Ovary (tissue), 9 donors: ENCODE results near the gene NDFIP1. TPM values are rescaled to one million over a fixed set of nuclear protein-coding genes. Genes with fewer than 3 reads are reported as not detected.

Experiments used
- DNase-seq, 5 donors: peaks; one replicate each; pipeline ENCODE4 v3.0.0-alpha.2; 2019 to 2020
- H3K27ac ChIP-seq, 2 donors: fragments of 200-600 bp; one replicate each; pipeline versions ENCODE4 v1.5.1 to v1.8.0; 2019 to 2022
- H3K27me3 ChIP-seq: fragments of 200-600 bp; one replicate; pipeline ENCODE4 v1.8.0; 2022
- H3K36me3 ChIP-seq: fragments of 200-600 bp; sonication (generic); one replicate; pipeline ENCODE4 v1.5.1; 2019
- H3K4me1 ChIP-seq: one replicate; pipeline ENCODE4 v1.8.1; 2013; ENCODE audit warnings: mild to moderate bottlenecking, moderate library complexity; ENCODE audit not compliant: insufficient read depth
- H3K4me3 ChIP-seq: fragments of 200-600 bp; sonication (generic); one replicate; pipeline ENCODE4 v1.5.1; 2017
- H3K9me3 ChIP-seq, 2 donors: fragments of 200-600 bp in 1 of 2; sonication (generic) in 1 of 2; one replicate each; pipeline versions ENCODE4 v1.5.1 to v1.8.1; 2013 to 2019; ENCODE audit warnings: mild to moderate bottlenecking in 1 of 2, moderate library complexity in 1 of 2
- CTCF ChIP-seq, 3 donors: fragments of 450-650 bp in 2 of 3; fragments of 200-600 bp in 1 of 3; IDR thresholded peaks; one replicate each; pipeline versions ENCODE4 v1.5.1 to v1.8.0; 2016 to 2022; ENCODE audit warnings: antibody characterized with exemption in 3 of 3, mild to moderate bottlenecking in 1 of 3
- EP300 ChIP-seq: sonication (generic); formaldehyde crosslinking; IDR thresholded peaks from one replicate; pipeline ENCODE4 v1.6.1; 2017; ENCODE audit warnings: antibody characterized with exemption
- POLR2A ChIP-seq: fragments of 450-650 bp; IDR thresholded peaks from one replicate; pipeline ENCODE4 v1.6.1; 2017; ENCODE audit warnings: antibody characterized with exemption, mild to moderate bottlenecking, moderate library complexity
- WGBS, 3 donors: extraction: QIAGEN DNeasy Blood & Tissue Kit in 1 of 3; methylation state at CpG; one replicate each; pipeline versions ENCODE4 v1.1.5 to v1.1.7; 2013 to 2017; 5-methylcytosine and 5-hydroxymethylcytosine counted together
- intact Hi-C, 4 donors: fragments of 100-400 bp; cut with DNase I; formaldehyde crosslinking; loops; one replicate each; pipeline versions ENCODE4 v1.11.0 to v1.15.1; 2022 to 2023
- polyA plus RNA-seq, 2 donors: library from polyadenylated mRNA; stranded (reverse); fragments of 200-250 nt in 1 of 2; fragments of 350-450 nt in 1 of 2; fragmentation: Illumina TruSeq in 1 of 2; extraction: RNeasy Lipid Tissue Mini Kit (QIAGEN cat#74804) in 1 of 2; gene quantifications; one replicate each; pipeline ENCODE4 v1.2.3, GENCODE V29; 2013 to 2014
- total RNA-seq, 7 donors: library from RNA; depleted of rRNA in 2 of 7; stranded (reverse); fragments of >200 nt in 2 of 7; fragmentation: NEBNext Ultra II Directional in 3 of 7; extraction: Animal tissue kit (Norgen Biotek cat#: 25700) in 3 of 7; gene quantifications; one replicate each; pipeline versions ENCODE4 v1.1.0 to v1.2.4, GENCODE V29; 2016 to 2023
- donor health status: DM: no; HTN: no; CAD: no; lungs with moderate emphysema.
- donor health status: DM: no; HTN: no; CAD: no.
- donor health status: Bipolar disorder and iron deficiency.
- donor health status: DM: yes; HTN: yes; CAD: no.
- donor health status: DM: no; HTN: no; CAD: no.
- donor health status: DM: yes; HTN: yes; CAD: no.

The NDFIP1 gene
- total and polyA plus RNA-seq, 9 donors, result 54.8 to 192 (median 70.0) TPM

GRCh38 chr5:142095035-142095434 lies 13.5 kb upstream of the NDFIP1 start:
- no peak overlapping the region for H3K27ac ChIP-seq
- no peaks in the 10 kb centered on the region for H3K4me1 ChIP-seq
- H3K9me3 ChIP-seq, result no peaks in the 10 kb centered on the region
- DNase-seq, result no peak
- H3K36me3 ChIP-seq, result no peaks in the 10 kb centered on the region
- intact Hi-C loops, result no loop called here
- 62 to 69% (median 66%) methylated on average over 4 of the region's 4 CpGs for WGBS, 3 donors
- no peak overlapping the region for H3K4me3 ChIP-seq
- TF ChIP-seq CTCF (IDR thresholded peaks at IDR 0.05) (no peak), POLR2A (no peak), EP300 (no peak)
- no peaks in the 10 kb centered on the region for H3K27me3 ChIP-seq

GRCh38 chr5:142095651-142096330 lies 12.8 kb upstream of the NDFIP1 start:
- Histone ChIP-seq H3K4me1 (no peaks in the 10 kb centered on the region), H3K4me3 (no peak overlapping the region), H3K27ac (no peak overlapping the region), H3K36me3 (no peaks in the 10 kb centered on the region), H3K27me3 (no peaks in the 10 kb centered on the region), H3K9me3 (no peaks in the 10 kb centered on the region)
- intact Hi-C loops, result no loop called here
- no peak for DNase-seq
- WGBS, 3 donors, result 90 to 94% (median 92%) methylated on average over 8 of the region's 8 CpGs
- no peak for TF ChIP-seq EP300

- no peaks in the 10 kb centered on the region for H3K4me1 ChIP-seq
- H3K27me3 ChIP-seq, result no peaks in the 10 kb centered on the region
- no peak for TF ChIP-seq EP300
- no peak for TF ChIP-seq POLR2A
- TF ChIP-seq CTCF (IDR thresholded peaks at IDR 0.05), result no peak
- H3K36me3 ChIP-seq, result no peaks in the 10 kb centered on the region
- WGBS, 3 donors, result 68 to 78% (median 69%) methylated on average over 3 of the region's 3 CpGs
- H3K27ac ChIP-seq, result no peak overlapping the region
- intact Hi-C loops, result no loop called here
- no peaks in the 10 kb centered on the region for H3K9me3 ChIP-seq
- no peak overlapping the region for H3K4me3 ChIP-seq
- DNase-seq, result no peak
Observed at GRCh38 chr5:142096382-142096781, 12.2 kb upstream of the NDFIP1 start.

GRCh38 chr5:142097681-142098080 lies 10.9 kb upstream of the NDFIP1 start:
- no peak for DNase-seq
- H3K9me3 ChIP-seq, result no peaks in the 10 kb centered on the region
- 84 to 91% (median 88%) methylated on average over 9 of the region's 9 CpGs for WGBS, 3 donors
- intact Hi-C loops, result no loop called here
- H3K27ac ChIP-seq, result no peak overlapping the region
- no peak overlapping the region for H3K4me3 ChIP-seq
- H3K27me3 ChIP-seq, result no peaks in the 10 kb centered on the region
- H3K4me1 ChIP-seq, result no peaks in the 10 kb centered on the region
- no peak for TF ChIP-seq CTCF (IDR thresholded peaks at IDR 0.05)
- TF ChIP-seq EP300, result no peak
- TF ChIP-seq POLR2A, result no peak
- H3K36me3 ChIP-seq, result no peaks in the 10 kb centered on the region

- WGBS, 3 donors, result 72 to 77% (median 76%) methylated on average over 2 of the region's 2 CpGs
- Histone ChIP-seq H3K9me3 (no peaks in the 10 kb centered on the region), H3K27me3 (no peaks in the 10 kb centered on the region), H3K27ac (no peak overlapping the region), H3K4me1 (no peaks in the 10 kb centered on the region), H3K4me3 (no peak overlapping the region), H3K36me3 (no peaks in the 10 kb centered on the region)
- no peak for DNase-seq
- intact Hi-C loops, result no loop called here
- TF ChIP-seq EP300 (no peak), CTCF (IDR thresholded peaks at IDR 0.05) (no peak), POLR2A (no peak)
Observed at GRCh38 chr5:142098275-142098674, 10.3 kb upstream of the NDFIP1 start.
